Panc1 (cell line): Measurements from ENCODE around the gene PSG6. TPM values are rescaled to one million over a fixed set of nuclear protein-coding genes. Genes with fewer than 3 reads are reported as not detected.
"Not testable (repeated sequence)": the region's sequence is repeated elsewhere in the genome, so short reads cannot be mapped to it uniquely, and the experiment has no call there.

Experiments used
- ATAC-seq: fragments of 200-7000 bp; cut with Tn5 transposase; 2 replicates; pipeline ENCODE4 v1.9.1; 2020; ENCODE audit warnings: mild to moderate bottlenecking, moderate library complexity
- BruUV-seq: library from RNA; stranded (reverse); fragments of 400-500 nt; replicated peaks from 2 replicates; lab custom pipeline; 2021; lab: Mats Ljungman, UMichigan
- CTCF ChIA-PET: fragments of 300-600 bp; sonication (Branson Sonifier 250); formaldehyde crosslinking; loops from one replicate; lab custom pipeline; 2022; ENCODE audit warnings: antibody characterized with exemption; lab: Charles Lee
- POLR2A ChIA-PET: fragments of 300-600 bp; sonication (Branson Sonifier 250); formaldehyde crosslinking; loops from one replicate; lab custom pipeline; 2022; ENCODE audit warnings: antibody characterized with exemption; lab: Charles Lee
- DNase-seq: peaks from one replicate; pipeline ENCODE4 v3.0.0-alpha.2; 2010; ENCODE audit warnings: low read depth, low spot score
- H3K27ac ChIP-seq: 2 replicates; pipeline ENCODE4 v1.5.1; 2011; ENCODE audit warnings: mild to moderate bottlenecking, low read length, inconsistent platforms
- H3K27me3 ChIP-seq: fragments of 200-500 bp; sonication (Bioruptor generic); 2 replicates; pipeline ENCODE4 v1.6.0; 2014; ENCODE audit warnings: low read length, inconsistent platforms; ENCODE audit not compliant: control insufficient read depth, insufficient read depth
- H3K36me3 ChIP-seq: fragments of 200-500 bp; sonication (Bioruptor generic); 2 replicates; pipeline ENCODE4 v1.5.1; 2014; ENCODE audit warnings: inconsistent platforms, mild to moderate bottlenecking, low read length, moderate library complexity; ENCODE audit not compliant: control insufficient read depth, insufficient read depth
- H3K4me1 ChIP-seq: 2 replicates; pipeline ENCODE4 v1.5.1; 2011; ENCODE audit warnings: inconsistent platforms, mild to moderate bottlenecking, low read length, moderate library complexity; ENCODE audit not compliant: control insufficient read depth, insufficient read depth
- H3K4me3 ChIP-seq, 2 experiments: 2 replicates each; pipeline ENCODE4 v1.5.1; 2011 to 2012; ENCODE audit warnings: low read depth in 2 of 2, low read length in 2 of 2, mild to moderate bottlenecking in 2 of 2, inconsistent platforms in 1 of 2, moderate library complexity in 1 of 2
- H3K9me3 ChIP-seq: fragments of 200-500 bp; sonication (Bioruptor generic); 2 replicates; pipeline ENCODE4 v1.5.1; 2014; ENCODE audit warnings: low read depth, mild to moderate bottlenecking, inconsistent platforms, low read length, moderate library complexity; ENCODE audit not compliant: control insufficient read depth, insufficient read depth
- CTCF ChIP-seq: fragments of 450-650 bp; IDR thresholded peaks from 2 replicates; pipeline ENCODE4 v1.5.1; 2017; ENCODE audit warnings: mild to moderate bottlenecking
- POLR2AphosphoS5 ChIP-seq: IDR thresholded peaks from 2 replicates; pipeline ENCODE4 v1.6.1; 2012; ENCODE audit warnings: mild to moderate bottlenecking, low read depth, low read length, moderate library complexity
- REST ChIP-seq, 2 experiments: IDR thresholded peaks; 2 replicates each; pipeline ENCODE4 v1.6.1; 2011 to 2012; ENCODE audit warnings: low read depth in 2 of 2, control low read depth in 1 of 2, low read length in 1 of 2, mild to moderate bottlenecking in 1 of 2, moderate library complexity in 1 of 2; ENCODE audit not compliant: insufficient read depth in 1 of 2
- SIN3A ChIP-seq: IDR thresholded peaks from 2 replicates; pipeline ENCODE4 v1.6.1; 2012; ENCODE audit warnings: low read depth, mild to moderate bottlenecking, low read length, moderate library complexity, borderline replicate concordance; ENCODE audit not compliant: insufficient read depth
- TCF7L2 ChIP-seq: IDR thresholded peaks from 2 replicates; pipeline ENCODE4 v1.6.1; 2011; ENCODE audit warnings: mild to moderate bottlenecking, low read depth, low read length, inconsistent platforms
- in situ Hi-C: cut with HindIII; loops from 2 replicates; pipeline ENCODE4 v1.10.0; 2016; ENCODE audit warnings: low sequenced_read_pairs, low pct_unique_long_range_greater_than_20kb
- intact Hi-C: fragments of 100-400 bp; cut with micrococcal nuclease; formaldehyde crosslinking; loops from one replicate; pipeline ENCODE4 v1.10.0; 2022; ENCODE audit not compliant: unreplicated experiment
- total RNA-seq: library from RNA; stranded (reverse); gene quantifications from one replicate; pipeline ENCODE4 v1.2.1, GENCODE V29; 2021; ENCODE audit not compliant: unreplicated experiment

PSG6 gene
- total RNA-seq, 1 experiment from 2014 or later: not detected

GRCh38 chr19:42879613-42880012, 38.1 kb downstream of the PSG6 start, which contains the start of gene PSG1:
Gene PSG1, minus strand, starts transcription at chr19:42879713. Its CDS starts 132 bp downstream, at chr19:42879581.
- no peaks in the 10 kb centered on the region for H3K27me3 ChIP-seq
- no peak within 1 kb of the TSS for H3K4me3 ChIP-seq
- no TSS peak for BruUV-seq
- H3K27ac ChIP-seq: no peak within 1 kb of the TSS
- TF ChIP-seq REST (IDR thresholded peaks at IDR 0.05; ENCODE audit: insufficient read depth in 1 of 2, low read depth in 2 of 2, low read length in 1 of 2): no peak
- TF ChIP-seq POLR2AphosphoS5: no peak
- TF ChIP-seq TCF7L2: no peak
- no peak for TF ChIP-seq SIN3A
- no peak for TF ChIP-seq CTCF
- POLR2A ChIA-PET: no interaction called here
- ATAC-seq (no peak), DNase-seq (no peak)
- intact Hi-C loops (no loop called here), in situ Hi-C loops (no loop called here)
- H3K36me3 ChIP-seq: no peaks in the 10 kb centered on the region
- no peaks in the 10 kb centered on the region for H3K9me3 ChIP-seq
- CTCF ChIA-PET: no interaction called here
- no peaks in the 10 kb centered on the region for H3K4me1 ChIP-seq

GRCh38 chr19:42876596-42876995, 41.1 kb downstream of the PSG6 start:
- intact Hi-C loops, CTCF ChIA-PET, H3K4me1 ChIP-seq, H3K4me3 ChIP-seq, H3K27ac ChIP-seq, H3K36me3 ChIP-seq, H3K27me3 ChIP-seq, H3K9me3 ChIP-seq, POLR2A ChIA-PET, BruUV-seq, DNase-seq, in situ Hi-C loops, ATAC-seq: not testable (repeated sequence)

DNA sequence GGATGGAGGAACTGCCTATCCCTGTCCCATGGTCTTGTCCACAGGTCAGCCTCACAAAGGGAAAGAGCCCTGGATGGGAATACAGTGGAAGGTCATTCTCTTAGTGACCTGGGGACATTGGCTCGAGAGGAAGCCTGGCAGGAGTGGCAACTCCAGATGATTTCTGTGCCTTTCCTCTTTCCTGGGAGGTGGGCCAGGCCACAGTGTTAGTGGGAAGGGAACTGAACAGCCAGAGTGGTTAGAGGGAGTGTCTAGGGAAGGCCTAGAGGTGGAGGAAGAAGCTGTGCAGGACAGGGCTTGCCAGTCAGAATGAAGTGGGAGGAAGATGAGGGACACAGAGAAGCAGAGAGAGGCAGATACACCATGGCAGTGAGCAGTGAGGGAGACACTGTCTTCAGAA, 41.8 kb downstream of the PSG6 start:
- H3K4me1 ChIP-seq, DNase-seq, H3K9me3 ChIP-seq, ATAC-seq, in situ Hi-C loops, intact Hi-C loops, BruUV-seq, H3K4me3 ChIP-seq, H3K36me3 ChIP-seq, POLR2A ChIA-PET, CTCF ChIA-PET, H3K27me3 ChIP-seq, H3K27ac ChIP-seq: not testable (repeated sequence)

DNA sequence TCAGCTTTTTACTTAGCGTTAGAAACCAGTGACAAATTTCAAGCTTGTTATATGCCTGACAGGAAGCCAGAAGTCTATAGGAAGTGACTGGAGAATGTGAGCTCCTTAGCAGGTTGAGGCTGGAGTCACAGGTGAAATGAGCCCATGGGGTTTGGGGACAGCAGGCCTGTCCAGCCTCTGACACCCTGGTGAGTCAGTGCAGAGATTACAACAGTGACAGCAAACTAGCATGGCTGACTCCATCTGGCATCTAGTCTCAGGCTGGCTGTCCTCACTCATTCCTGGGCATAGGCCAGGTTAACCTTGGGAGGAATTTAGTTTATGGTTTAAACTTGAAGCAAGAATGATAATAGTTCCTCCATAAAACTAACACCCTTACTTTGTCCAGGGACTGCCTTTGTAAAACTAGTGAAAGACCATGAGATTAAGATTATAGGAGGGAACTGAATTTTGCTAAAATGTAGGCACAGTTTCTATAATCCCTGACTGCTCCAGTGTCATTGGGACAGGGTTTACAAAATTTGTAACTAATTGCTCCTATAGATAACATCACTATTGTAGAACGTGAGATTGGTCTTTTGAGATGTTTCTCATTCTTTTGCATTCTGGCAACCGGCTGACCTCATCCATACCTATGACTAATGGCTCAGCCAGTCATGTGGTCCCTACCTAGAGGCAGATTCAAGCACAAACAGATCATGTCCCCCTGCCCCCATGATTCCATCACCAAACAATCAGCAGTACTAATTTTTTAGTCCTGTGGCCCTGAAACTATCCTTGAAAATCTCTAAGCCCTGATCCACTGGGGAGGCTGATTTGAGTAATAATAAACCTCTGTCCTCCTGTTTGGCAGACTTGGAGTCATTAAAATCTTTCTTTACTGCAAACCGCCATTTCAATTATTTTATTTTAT, 42.5 kb downstream of the PSG6 start:
- H3K9me3 ChIP-seq, in situ Hi-C loops, H3K4me3 ChIP-seq, BruUV-seq, H3K27ac ChIP-seq, H3K4me1 ChIP-seq, H3K36me3 ChIP-seq, intact Hi-C loops, POLR2A ChIA-PET, ATAC-seq, DNase-seq, H3K27me3 ChIP-seq: not testable (repeated sequence)
- CTCF ChIA-PET: interaction anchor here (0.5 kb wide), 1 partner anchor 458 kb away, joined by 3 read pairs; no protein-coding TSS in a partner anchor

DNA sequence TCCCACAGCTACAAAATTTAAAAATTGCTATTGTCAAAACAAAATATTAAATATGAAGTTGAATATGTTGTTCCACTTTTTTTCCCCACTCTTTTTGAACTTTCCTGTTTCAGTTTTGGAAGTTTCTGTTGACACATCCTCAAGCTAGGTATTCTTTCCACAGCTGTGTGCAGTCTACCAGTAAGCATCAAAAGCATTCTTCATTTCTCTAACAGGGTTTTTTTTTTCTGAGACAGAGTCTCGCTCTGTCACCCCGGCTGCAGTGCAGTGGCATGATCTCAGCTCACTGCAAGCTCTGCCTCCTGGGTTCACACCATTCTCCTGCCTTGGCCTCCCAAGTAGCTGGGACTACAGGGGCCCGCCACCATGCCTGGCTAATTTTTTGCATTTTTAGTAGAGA, 43.6 kb downstream of the PSG6 start:
- intact Hi-C loops, H3K4me3 ChIP-seq, H3K4me1 ChIP-seq, H3K27ac ChIP-seq, ATAC-seq, H3K9me3 ChIP-seq, in situ Hi-C loops, H3K27me3 ChIP-seq, POLR2A ChIA-PET, BruUV-seq, DNase-seq, H3K36me3 ChIP-seq: not testable (repeated sequence)
- CTCF ChIA-PET: interaction anchor here (0.5 to 0.7 kb wide), 2 partner anchors 261 to 457 kb away, joined by 3 to 4 read pairs; no protein-coding TSS in a partner anchor
